NCI-H82 treated with DMSO at 0.1 percent for 48 hours (cell line): ENCODE measurements around the gene ACSF2.
"Not testable (repeated sequence)": the region's sequence is repeated elsewhere in the genome, so short reads cannot be mapped to it uniquely, and the experiment has no call there.

ENCODE experiments used
- DNase-seq: peaks from one replicate; lab custom pipeline; 2025; ENCODE audit not compliant: unreplicated experiment; lab: John Stamatoyannopoulos, UW

The ACSF2 gene

GRCh38 chr17:50462446-50462845 is 36.4 kb downstream of the ACSF2 start:
- DNase-seq = no peak

- DNase-seq = no peak
Observed at GRCh38 chr17:50464121-50464520, 38.1 kb downstream of the ACSF2 start.

- no peak for DNase-seq
Observed at GRCh38 chr17:50464736-50465135, 38.7 kb downstream of the ACSF2 start.

GRCh38 chr17:50465171-50465570 is 39.2 kb downstream of the ACSF2 start:
- no peak for DNase-seq

GRCh38 chr17:50465635-50466034 is 39.6 kb downstream of the ACSF2 start:
- no peak for DNase-seq

GRCh38 chr17:50466371-50467113 is 40.5 kb downstream of the ACSF2 start:
- DNase-seq = no peak

- DNase-seq = no peak
Observed at GRCh38 chr17:50467114-50467854, 41.3 kb downstream of the ACSF2 start.

- DNase-seq = no peak
Observed at GRCh38 chr17:50467855-50468303, 41.9 kb downstream of the ACSF2 start.

- no peak for DNase-seq
Observed at GRCh38 chr17:50468304-50469207, 42.5 kb downstream of the ACSF2 start, which contains the start of gene CHAD. Gene CHAD (minus strand): TSS chr17:50468880. CDS start chr17:50468813, 67 bp downstream.

GRCh38 chr17:50469208-50469605 is 43.2 kb downstream of the ACSF2 start:
- DNase-seq = no peak

GRCh38 chr17:50469671-50470305 is 43.8 kb downstream of the ACSF2 start:
- no peak for DNase-seq

GRCh38 chr17:50470426-50470825 is 44.4 kb downstream of the ACSF2 start:
- DNase-seq = no peak

GRCh38 chr17:50471009-50471905 is 45.2 kb downstream of the ACSF2 start:
- no peak for DNase-seq

GRCh38 chr17:50472286-50472685 is 46.3 kb downstream of the ACSF2 start:
- no peak for DNase-seq

GRCh38 chr17:50472761-50473161 is 46.7 kb downstream of the ACSF2 start:
- not testable (repeated sequence) for DNase-seq

GRCh38 chr17:50473901-50474300 is 47.9 kb downstream of the ACSF2 start:
- no peak for DNase-seq

GRCh38 chr17:50474523-50474922 is 48.5 kb downstream of the ACSF2 start:
- no peak for DNase-seq

- DNase-seq = no peak
Observed at GRCh38 chr17:50475362-50475761, 49.3 kb downstream of the ACSF2 start.

GRCh38 chr17:50475775-50476544 is 49.9 kb downstream of the ACSF2 start:
- not testable (repeated sequence) for DNase-seq
